Measurements from ENCODE around the gene TRIM46.

TRIM46 gene

GRCh38 chr1:155173478-155174323 is at the start of gene TRIM46:
TRIM46 (plus strand) TSS chr1:155173849; CDS start chr1:155173967, 118 bp downstream.
- DNase-seq, result peak; percentile 66 to 76

- no peak for DNase-seq
These were observed 48.9 kb upstream of the TRIM46 start for GRCh38 chr1:155124503-155125463.

GRCh38 chr1:155125511-155125945 is 48.1 kb upstream of the TRIM46 start:
- DNase-seq, result no peak

- no peak for DNase-seq
These were observed 47.6 kb upstream of the TRIM46 start for GRCh38 chr1:155125946-155126555.

GRCh38 chr1:155126556-155127104 is 47.0 kb upstream of the TRIM46 start:
- peak; percentile 32 to 46 for DNase-seq

GRCh38 chr1:155127105-155127966 is 46.3 kb upstream of the TRIM46 start, which contains the start of gene EFNA1:
EFNA1 (plus strand) TSS chr1:155127876; CDS start chr1:155127978, 102 bp downstream.
- DNase-seq, result peak; percentile 34 to 41

GRCh38 chr1:155127967-155128754 is 45.5 kb upstream of the TRIM46 start:
- no peak for DNase-seq

- no peak for DNase-seq
These were observed 44.7 kb upstream of the TRIM46 start for GRCh38 chr1:155128755-155129473.

- no peak for DNase-seq
These were observed 43.2 kb upstream of the TRIM46 start for GRCh38 chr1:155130272-155131006.

- no peak for DNase-seq
These were observed 42.4 kb upstream of the TRIM46 start for GRCh38 chr1:155131285-155131684.

- no peak for DNase-seq
These were observed 41.8 kb upstream of the TRIM46 start for GRCh38 chr1:155131856-155132255.

GRCh38 chr1:155133799-155134281 is 39.8 kb upstream of the TRIM46 start:
- DNase-seq, result no peak

- DNase-seq, result no peak
These were observed 39.3 kb upstream of the TRIM46 start for GRCh38 chr1:155134322-155134721.

- peak; percentile 60 to 79 for DNase-seq
These were observed 38.7 kb upstream of the TRIM46 start for GRCh38 chr1:155134880-155135414.

- peak; percentile 93 to 95 for DNase-seq
These were observed 38.1 kb upstream of the TRIM46 start, which contains the start of gene SLC50A1 for GRCh38 chr1:155135415-155136028. SLC50A1 (plus strand) TSS chr1:155135852; CDS start chr1:155135912, 60 bp downstream.

GRCh38 chr1:155136748-155137147 is 36.9 kb upstream of the TRIM46 start:
- DNase-seq, result peak; percentile 25 to 27

- no peak for DNase-seq
These were observed 36.3 kb upstream of the TRIM46 start for GRCh38 chr1:155137154-155137949.

Data from CD4-positive, alpha-beta T cell treated with Interleukin-4 for 1 hour (primary cell).